K562 (cell line): ENCODE measurements around the gene NPTX2. TPM values are rescaled to one million over a fixed set of nuclear protein-coding genes. Genes with fewer than 3 reads are reported as not detected.
A peak's percentile ranks its signal among the peaks of the same experiment; 100 is the strongest.

Source experiments
- ATAC-seq: fragments of 200-7000 bp; cut with Tn5 transposase; 3 replicates; pipeline ENCODE4 v1.9.1; 2020; ENCODE audit warnings: moderate library complexity
- BruUV-seq: library from RNA; stranded (reverse); fragments of 400-500 nt; replicated peaks from 2 replicates; lab custom pipeline; 2021; lab: Mats Ljungman, UMichigan
- CTCF ChIA-PET: fragments of 300-600 bp; formaldehyde crosslinking; extraction: SDS; loops from one replicate; lab custom pipeline; 2021; ENCODE audit warnings: low intra/inter-chr PET ratio; lab: Yijun Ruan, JAX
- POLR2A ChIA-PET: fragments of 300-600, 350-650 bp; sonication (Branson Sonifier 250); formaldehyde crosslinking; extraction: SDS; loops from one replicate; lab custom pipeline; 2021; ENCODE audit warnings: antibody characterized with exemption, inconsistent platforms; lab: Yijun Ruan, JAX
- DNase-seq, 4 experiments: peaks; one replicate each; pipeline versions ENCODE4 v3.0.0 to v3.0.0-alpha.2; 2011 to 2018; ENCODE audit warnings: low spot score in 3 of 4, mixed read lengths in 3 of 4; ENCODE audit errors: extremely low read depth in 1 of 4
- FAIRE-seq: peaks from 2 replicates; lab custom pipeline; 2011; peaks lifted over from hg19 to GRCh38; lab: Jason Lieb, UNC
- H2AFZ ChIP-seq: 2 replicates; pipeline ENCODE4 v1.6.0; 2011; ENCODE audit warnings: low read depth, low read length, control low read depth, inconsistent platforms
- H3K27ac ChIP-seq: fragments of 200-600 bp; 3 replicates; pipeline ENCODE4 v1.8.0; 2011; ENCODE audit warnings: low read depth, mild to moderate bottlenecking, control low read depth, inconsistent platforms, low read length, moderate library complexity, mixed read lengths; ENCODE audit errors: extremely low read depth
- H3K27me3 ChIP-seq, 2 experiments: fragments of 300-600 bp in 1 of 2; 2 replicates in 1 of 2; 3 replicates in 1 of 2; pipeline versions ENCODE4 v1.6.0 to v1.8.0; 2011; ENCODE audit warnings: inconsistent platforms in 2 of 2, low read length in 2 of 2, mild to moderate bottlenecking in 1 of 2, mixed read lengths in 1 of 2, moderate library complexity in 1 of 2; ENCODE audit not compliant: control insufficient read depth in 2 of 2, insufficient read depth in 2 of 2
- H3K36me3 ChIP-seq: fragments of 300-600 bp; 3 replicates; pipeline ENCODE4 v1.8.0; 2011; ENCODE audit warnings: mild to moderate bottlenecking, low read length, inconsistent platforms; ENCODE audit not compliant: control insufficient read depth, insufficient read depth
- H3K4me1 ChIP-seq, 2 experiments: fragments of 200-600 bp in 1 of 2; replicated peaks in 1 of 2; 2 replicates in 1 of 2; 3 replicates in 1 of 2; pipeline versions ENCODE4 v1.5.1 to v1.8.0; 2011; ENCODE audit warnings: inconsistent platforms in 2 of 2, low read length in 2 of 2, mild to moderate bottlenecking in 1 of 2, mixed read lengths in 1 of 2, moderate library complexity in 1 of 2; ENCODE audit not compliant: control insufficient read depth in 2 of 2, insufficient read depth in 2 of 2
- H3K4me2 ChIP-seq: 2 replicates; pipeline ENCODE4 v1.6.1; 2011; ENCODE audit warnings: low read length, control low read depth, inconsistent platforms, mixed read lengths; ENCODE audit not compliant: insufficient read depth
- H3K4me3 ChIP-seq: fragments of 200-600 bp; sonication (generic), shearing (Covaris generic); 2 replicates; pipeline ENCODE4 v1.5.1; 2016; ENCODE audit warnings: control low read depth, inconsistent platforms
- H3K79me2 ChIP-seq: fragments of 200-600 bp; 3 replicates; pipeline ENCODE4 v1.8.0; 2011; ENCODE audit warnings: low read length, inconsistent platforms; ENCODE audit not compliant: control insufficient read depth, insufficient read depth
- H3K9ac ChIP-seq, 2 experiments: 2 replicates each; pipeline versions ENCODE4 v1.6.0 to v1.6.1; 2011; ENCODE audit warnings: low read depth in 2 of 2, low read length in 2 of 2, control low read depth in 1 of 2, inconsistent platforms in 1 of 2, mild to moderate bottlenecking in 1 of 2, mixed read lengths in 1 of 2; ENCODE audit not compliant: insufficient read depth in 1 of 2
- H3K9me1 ChIP-seq: one replicate; pipeline ENCODE4 v1.6.0; 2011; ENCODE audit warnings: inconsistent platforms, mild to moderate bottlenecking, low read length, moderate library complexity; ENCODE audit not compliant: control insufficient read depth, insufficient read depth
- H3K9me3 ChIP-seq: replicated peaks from 2 replicates; pipeline ENCODE4 v1.5.1; 2011; ENCODE audit warnings: low read depth, low read length, inconsistent platforms; ENCODE audit not compliant: control insufficient read depth, insufficient read depth
- H4K20me1 ChIP-seq: replicated peaks from 2 replicates; pipeline ENCODE4 v1.6.1; 2011; ENCODE audit warnings: low read length, inconsistent platforms, mixed read lengths; ENCODE audit not compliant: control insufficient read depth, insufficient read depth
- CCNT2 ChIP-seq: IDR thresholded peaks from 2 replicates; pipeline ENCODE4 v1.6.1; 2011; ENCODE audit warnings: borderline replicate concordance, low read depth, mild to moderate bottlenecking, moderate library complexity, mixed read lengths, low read length; ENCODE audit not compliant: insufficient read length; ENCODE audit errors: extremely low read depth
- KAT2B ChIP-seq: IDR thresholded peaks from one replicate; pipeline ENCODE4 v1.6.1; 2012; ENCODE audit warnings: low read depth, mild to moderate bottlenecking, control low read depth, inconsistent platforms, low read length, moderate library complexity
- NBN ChIP-seq: fragments of 450-650 bp; IDR thresholded peaks from 2 replicates; pipeline ENCODE4 v1.6.1; 2016; ENCODE audit warnings: low read depth, mild to moderate bottlenecking
- NCOA4 ChIP-seq: fragments of 450-650 bp; IDR thresholded peaks from 2 replicates; pipeline ENCODE4 v1.6.1; 2018; ENCODE audit warnings: mild to moderate bottlenecking; ENCODE audit not compliant: partially characterized antibody
- OTX1 ChIP-seq: fragments of 450-650 bp; formaldehyde crosslinking; IDR thresholded peaks from 2 replicates; pipeline ENCODE4 v1.4.0; 2022; ENCODE audit warnings: mild to moderate bottlenecking
- SIX5 ChIP-seq, 2 experiments: IDR thresholded peaks; 2 replicates each; pipeline ENCODE4 v1.6.1; 2011; ENCODE audit warnings: low read length in 2 of 2, borderline replicate concordance in 1 of 2, low read depth in 1 of 2, mild to moderate bottlenecking in 1 of 2, moderate library complexity in 1 of 2; ENCODE audit not compliant: insufficient read depth in 1 of 2
- YY1 ChIP-seq, 3 experiments: IDR thresholded peaks; 2 replicates each; pipeline ENCODE4 v1.6.1; 2011; ENCODE audit warnings: low read length in 2 of 3, mild to moderate bottlenecking in 2 of 3, moderate library complexity in 2 of 3, borderline replicate concordance in 1 of 3, control low read depth in 1 of 3, low read depth in 1 of 3; ENCODE audit not compliant: insufficient read depth in 3 of 3, insufficient replicate concordance in 2 of 3, control insufficient read depth in 1 of 3, insufficient read length in 1 of 3; ENCODE audit errors: extremely low read depth in 1 of 3
- ZNF184 ChIP-seq: sonication (generic); formaldehyde crosslinking; IDR thresholded peaks from 2 replicates; pipeline ENCODE4 v1.5.0; 2020; ENCODE audit warnings: missing genetic modification reagents
- ZNF311 ChIP-seq: fragments of 250-450 bp; sonication (Bioruptor Pico); IDR thresholded peaks from 2 replicates; pipeline ENCODE4 v1.4.0; 2020; ENCODE audit warnings: mild to moderate bottlenecking, moderate library complexity
- ZNF57 ChIP-seq: fragments of 450-650 bp; formaldehyde crosslinking; IDR thresholded peaks from 2 replicates; pipeline ENCODE4 v1.4.0; 2020; ENCODE audit warnings: mild to moderate bottlenecking, moderate library complexity
- WGBS: fragments of 100-300 bp; shearing (Covaris generic); methylation state at CpG from one replicate; pipeline ENCODE4 v1.1.6; 2016; ENCODE audit warnings: low coverage, mixed read lengths; ENCODE audit not compliant: insufficient coverage; ENCODE audit errors: missing lambda C conversion rate; 5-methylcytosine and 5-hydroxymethylcytosine counted together
- in situ Hi-C: fragments of 300-500 bp; cut with MboI; formaldehyde crosslinking; loops from 4 replicates; pipeline ENCODE4 v1.15.0; 2018; ENCODE audit warnings: inconsistent platforms, mixed read lengths
- intact Hi-C: fragments of 100-400 bp; cut with micrococcal nuclease; formaldehyde crosslinking; loops from 2 replicates; pipeline ENCODE4 v1.14.2; 2022
- polyA plus RNA-seq, 8 experiments: library from polyadenylated mRNA; depleted of rRNA in 4 of 8; stranded (reverse) in 5 of 8; unstranded in 3 of 8; fragments of >200 nt; fragmentation: Nextera tagmentation in 2 of 8; fragmentation: Illumina TruSeq in 1 of 8; extraction: Ambion mirVana in 2 of 8; extraction: Trizol in 1 of 8; gene quantifications; 2 replicates each; pipeline versions ENCODE4 v1.2.1 to v1.2.3, GENCODE V29; 2011 to 2014; ENCODE audit warnings: inconsistent platforms in 1 of 8, missing spikeins in 1 of 8
- total RNA-seq, 7 experiments: library from RNA; depleted of rRNA in 6 of 7; stranded (reverse); fragments of >200 nt in 6 of 7; fragmentation: Illumina TruSeq in 2 of 7; extraction: Trizol in 2 of 7; gene quantifications; 2 replicates each; pipeline versions ENCODE4 v1.2.1 to v1.2.3, GENCODE V29; 2011 to 2021; ENCODE audit warnings: low replicate concordance in 1 of 7
- TF ChIP-seq, protein P1 (sequence below): fragments of 250-450 bp; sonication (Bioruptor Pico); IDR thresholded peaks from 2 replicates; pipeline ENCODE4 v1.5.0; 2021
- TF ChIP-seq, protein P2 (sequence below): fragments of 450-650 bp; formaldehyde crosslinking; IDR thresholded peaks from 2 replicates; pipeline ENCODE4 v1.4.0; 2022; ENCODE audit warnings: missing genetic modification characterization

Gene NPTX2
- total and polyA plus RNA-seq, 9 of the 15 experiments (the other 6 are each of a cell fraction or from before 2014, with no cell fraction given), result 0.07 TPM; not detected in 8

DNA sequence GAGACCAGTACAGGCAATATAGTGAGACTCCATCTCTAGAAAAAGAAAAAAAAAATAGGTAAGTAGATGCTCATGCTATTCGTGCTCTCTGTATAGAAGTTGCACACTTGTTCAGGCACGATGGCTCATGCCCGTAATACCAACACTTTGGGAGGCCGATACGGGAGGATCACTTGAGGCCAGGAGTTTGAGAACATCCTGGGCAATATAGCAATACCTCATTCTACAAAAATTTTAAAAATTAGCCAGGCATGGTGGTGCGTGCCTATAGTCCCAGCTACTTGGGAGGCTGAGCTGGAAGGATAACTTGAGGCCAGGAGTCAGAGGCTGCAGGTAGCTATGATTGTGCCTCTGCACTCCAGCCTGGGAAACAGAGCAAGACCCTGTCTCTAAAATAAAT, 17.2 kb upstream of the NPTX2 start:
- intact Hi-C loops, result no loop called here
- ChIA-PET POLR2A (no interaction called here), CTCF (no interaction called here)
- no TSS peak for BruUV-seq
- no peak overlapping the region for H3K27ac ChIP-seq
- no peak for FAIRE-seq
- H3K9me3 ChIP-seq, result no peaks in the 10 kb centered on the region
- no peaks in the 10 kb centered on the region for H3K4me1 ChIP-seq
- H3K9ac ChIP-seq, result no peak overlapping the region
- no peaks in the 10 kb centered on the region for H3K79me2 ChIP-seq
- peaks cover 4 to 27% of the 10 kb centered on the region in 2 experiments; a peak in 3 of 5 replicates for H3K27me3 ChIP-seq
- no peak overlapping the region for H2AFZ ChIP-seq
- TF ChIP-seq CCNT2, result no peak
- no peak for TF ChIP-seq ZNF311 (CRISPR knock-in tag)
- TF ChIP-seq, all 486 proteins: peak for 0
- no peak for DNase-seq
- in situ Hi-C loops, result no loop called here
- Histone ChIP-seq H3K9me1 (no peaks in the 10 kb centered on the region), H4K20me1 (no peaks in the 10 kb centered on the region), H3K36me3 (no peaks in the 10 kb centered on the region), H3K4me2 (no peak overlapping the region), H3K4me3 (no peak overlapping the region)
- WGBS, result 5% methylated on average over 6 of the region's 6 CpGs
- ATAC-seq, result no peak

DNA sequence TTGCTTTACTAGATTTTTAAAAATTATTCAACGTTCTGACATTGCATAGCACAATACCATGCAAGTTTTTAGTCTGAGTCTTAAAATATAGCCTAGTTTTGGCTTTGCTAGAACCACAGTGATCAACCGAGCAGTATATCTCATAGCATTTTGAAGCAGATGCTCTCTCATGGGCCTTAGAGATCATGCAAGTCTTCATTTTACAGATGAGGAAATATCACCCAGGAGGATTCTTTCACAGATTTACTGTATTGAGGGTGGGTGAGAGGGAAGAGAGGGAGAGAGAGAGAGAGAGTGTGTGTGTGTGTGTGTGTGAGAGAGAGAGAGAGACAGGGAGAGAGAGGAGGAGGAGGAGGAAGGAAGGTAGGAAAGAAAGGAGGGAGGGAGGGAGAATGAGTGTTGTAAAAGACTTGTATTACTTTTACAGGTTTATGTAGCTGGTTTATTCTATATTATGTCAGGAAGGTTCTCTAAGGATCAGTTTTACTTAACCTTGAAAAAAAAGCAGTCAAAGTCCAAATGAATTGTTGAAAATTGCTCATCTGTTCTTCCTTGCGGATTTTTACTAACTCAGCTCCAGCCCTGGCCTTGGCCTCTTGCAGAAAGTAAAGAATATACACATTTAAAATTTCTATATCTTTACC, 14.2 kb upstream of the NPTX2 start:
- Histone ChIP-seq H3K9me1 (no peaks in the 10 kb centered on the region), H3K27ac (no peak overlapping the region), H3K4me2 (no peak overlapping the region), H3K9ac (no peak overlapping the region), H2AFZ (no peak overlapping the region), H3K9me3 (no peaks in the 10 kb centered on the region), H3K79me2 (no peaks in the 10 kb centered on the region), H4K20me1 (no peaks in the 10 kb centered on the region), H3K4me1 (no peaks in the 10 kb centered on the region), H3K27me3 (peaks cover 4 to 18% of the 10 kb centered on the region in 2 experiments; a peak in 3 of 5 replicates), H3K36me3 (no peaks in the 10 kb centered on the region), H3K4me3 (no peak overlapping the region)
- no TSS peak for BruUV-seq
- FAIRE-seq (no peak), DNase-seq (no peak), ATAC-seq (no peak)
- POLR2A ChIA-PET, result no interaction called here
- WGBS, result 2% methylated on average over 3 of the region's 3 CpGs
- intact Hi-C loops, result no loop called here
- in situ Hi-C loops, result no loop called here
- CTCF ChIA-PET, result no interaction called here
- TF ChIP-seq, protein P1, sequence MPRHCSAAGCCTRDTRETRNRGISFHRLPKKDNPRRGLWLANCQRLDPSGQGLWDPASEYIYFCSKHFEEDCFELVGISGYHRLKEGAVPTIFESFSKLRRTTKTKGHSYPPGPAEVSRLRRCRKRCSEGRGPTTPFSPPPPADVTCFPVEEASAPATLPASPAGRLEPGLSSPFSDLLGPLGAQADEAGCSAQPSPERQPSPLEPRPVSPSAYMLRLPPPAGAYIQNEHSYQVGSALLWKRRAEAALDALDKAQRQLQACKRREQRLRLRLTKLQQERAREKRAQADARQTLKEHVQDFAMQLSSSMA (CRISPR knock-in tag), result no peak
- TF ChIP-seq, protein P2, sequence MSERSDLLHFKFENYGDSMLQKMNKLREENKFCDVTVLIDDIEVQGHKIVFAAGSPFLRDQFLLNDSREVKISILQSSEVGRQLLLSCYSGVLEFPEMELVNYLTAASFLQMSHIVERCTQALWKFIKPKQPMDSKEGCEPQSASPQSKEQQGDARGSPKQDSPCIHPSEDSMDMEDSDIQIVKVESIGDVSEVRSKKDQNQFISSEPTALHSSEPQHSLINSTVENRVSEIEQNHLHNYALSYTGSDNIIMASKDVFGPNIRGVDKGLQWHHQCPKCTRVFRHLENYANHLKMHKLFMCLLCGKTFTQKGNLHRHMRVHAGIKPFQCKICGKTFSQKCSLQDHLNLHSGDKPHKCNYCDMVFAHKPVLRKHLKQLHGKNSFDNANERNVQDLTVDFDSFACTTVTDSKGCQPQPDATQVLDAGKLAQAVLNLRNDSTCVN (CRISPR knock-in tag), result 0 out of 2 replicates have a peak, but pooled peaks have one; percentile 41
- TF ChIP-seq SIX5 (IDR thresholded peaks at IDR 0.05; ENCODE audit: borderline replicate concordance in 1 of 2, insufficient read depth in 1 of 2, low read depth in 1 of 2, low read length in 2 of 2) (no peak), NBN (no peak), ZNF184 (CRISPR knock-in tag) (no peak), KAT2B (no peak), ZNF57 (no peak), YY1 (IDR thresholded peaks at IDR 0.05; ENCODE audit: borderline replicate concordance in 1 of 3, control insufficient read depth in 1 of 3, extremely low read depth in 1 of 3, insufficient read depth in 3 of 3, insufficient read length in 1 of 3, insufficient replicate concordance in 2 of 3, low read depth in 1 of 3, low read length in 2 of 3) (no peak), NCOA4 (no peak), OTX1 (0 out of 2 replicates have a peak, but pooled peaks have one; percentile 19)
